ENCODE data around the gene CAB39. TPM values are rescaled to one million over a fixed set of nuclear protein-coding genes. Genes with fewer than 3 reads are reported as not detected.
A peak's percentile ranks its signal among the peaks of the same experiment; 100 is the strongest.

CAB39 gene
- total RNA-seq (ENCODE audit: low replicate concordance) = 41.7 and 59.0 TPM in 2 replicates

DNA sequence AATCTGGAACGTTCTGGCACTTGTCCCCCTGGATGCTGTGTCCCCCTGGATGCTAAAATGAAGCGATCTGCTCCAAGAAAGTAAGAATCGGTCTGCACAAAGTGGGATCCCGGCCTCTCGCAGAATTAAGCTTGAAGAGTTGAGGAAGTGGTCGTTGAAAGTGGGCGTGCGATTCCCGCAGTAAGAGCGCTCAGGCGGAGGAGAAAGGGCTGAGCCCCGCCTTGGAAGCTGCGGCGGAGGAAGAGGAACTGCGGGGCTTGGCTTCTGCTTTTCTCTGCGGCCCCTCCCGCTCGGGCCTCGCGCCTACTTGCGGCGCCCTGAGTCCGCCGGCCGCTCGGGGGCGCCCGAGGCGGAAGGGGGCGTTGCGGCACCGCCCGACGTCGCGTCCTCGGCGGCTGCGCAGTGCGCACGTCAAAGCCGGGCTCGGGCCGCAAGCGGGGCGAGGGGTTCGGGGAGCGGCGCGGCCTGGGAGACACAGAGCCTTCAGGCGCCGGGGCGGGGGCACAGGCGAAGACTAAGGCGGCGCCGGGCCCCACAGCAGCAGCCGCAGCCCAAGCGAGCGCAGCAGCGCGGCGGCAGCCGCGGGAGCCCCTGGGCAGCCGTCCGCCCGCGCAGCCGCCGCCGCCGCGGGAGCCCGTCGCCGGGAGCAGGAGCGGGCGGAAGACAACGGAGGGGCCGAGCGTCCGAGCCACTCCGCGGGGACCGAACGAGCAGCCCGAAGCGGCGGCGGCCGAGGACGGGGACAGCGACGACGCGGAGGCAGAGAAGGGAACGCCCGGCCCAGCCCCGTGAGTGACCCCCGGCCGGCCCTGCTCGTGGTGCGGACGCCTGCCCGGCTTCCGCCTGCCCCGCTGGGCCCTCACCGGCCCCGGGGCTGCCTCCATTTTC is at the start of gene CAB39:
Gene CAB39 (plus strand): TSS at position 400 of the 888 bp plus-strand sequence. CDS start 47,160 bp downstream, outside the sequence.
- H3K27ac ChIP-seq = peak within 1 kb of the TSS; percentile 17
- H3K27me3 Mint-ChIP-seq (ENCODE audit: insufficient read depth, low read depth) = peaks cover 10% of the 10 kb centered on the region
- H3K4me3 ChIP-seq = peak within 1 kb of the TSS; percentile 84
- no peaks in the 10 kb centered on the region for H3K36me3 ChIP-seq
- peaks cover 48% of the 10 kb centered on the region for H3K79me2 ChIP-seq (ENCODE audit: low read depth)
- H3K9ac ChIP-seq = peak within 1 kb of the TSS; percentile 87
- peaks cover 2% of the 10 kb centered on the region for H3K36me3 Mint-ChIP-seq
- H2AFZ ChIP-seq (replicated peaks) = peak within 1 kb of the TSS; percentile 94
- no peaks in the 10 kb centered on the region for H3K9me3 Mint-ChIP-seq
- peaks cover 36% of the 10 kb centered on the region for H3K4me1 Mint-ChIP-seq
- H3K27ac Mint-ChIP-seq = peak within 1 kb of the TSS; percentile 98
- peak; percentile 97 for DNase-seq (ENCODE audit: low spot score)
- peak within 1 kb of the TSS; percentile 97 for H3K4me3 Mint-ChIP-seq
- H3K27me3 ChIP-seq = no peaks in the 10 kb centered on the region
- H3K4me2 ChIP-seq = peak within 1 kb of the TSS; percentile 86
- peaks cover 15% of the 10 kb centered on the region for H3F3A ChIP-seq (ENCODE audit: low read depth)
- H4K20me1 ChIP-seq (ENCODE audit: low read depth) = peaks cover 42% of the 10 kb centered on the region
- peaks cover 18% of the 10 kb centered on the region for H3K4me1 ChIP-seq
- TF ChIP-seq EZH2phosphoT487 (IDR thresholded peaks at IDR 0.05) = no peak
- TF ChIP-seq, protein P1, sequence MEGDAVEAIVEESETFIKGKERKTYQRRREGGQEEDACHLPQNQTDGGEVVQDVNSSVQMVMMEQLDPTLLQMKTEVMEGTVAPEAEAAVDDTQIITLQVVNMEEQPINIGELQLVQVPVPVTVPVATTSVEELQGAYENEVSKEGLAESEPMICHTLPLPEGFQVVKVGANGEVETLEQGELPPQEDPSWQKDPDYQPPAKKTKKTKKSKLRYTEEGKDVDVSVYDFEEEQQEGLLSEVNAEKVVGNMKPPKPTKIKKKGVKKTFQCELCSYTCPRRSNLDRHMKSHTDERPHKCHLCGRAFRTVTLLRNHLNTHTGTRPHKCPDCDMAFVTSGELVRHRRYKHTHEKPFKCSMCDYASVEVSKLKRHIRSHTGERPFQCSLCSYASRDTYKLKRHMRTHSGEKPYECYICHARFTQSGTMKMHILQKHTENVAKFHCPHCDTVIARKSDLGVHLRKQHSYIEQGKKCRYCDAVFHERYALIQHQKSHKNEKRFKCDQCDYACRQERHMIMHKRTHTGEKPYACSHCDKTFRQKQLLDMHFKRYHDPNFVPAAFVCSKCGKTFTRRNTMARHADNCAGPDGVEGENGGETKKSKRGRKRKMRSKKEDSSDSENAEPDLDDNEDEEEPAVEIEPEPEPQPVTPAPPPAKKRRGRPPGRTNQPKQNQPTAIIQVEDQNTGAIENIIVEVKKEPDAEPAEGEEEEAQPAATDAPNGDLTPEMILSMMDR (IDR thresholded peaks at IDR 0.05) = peak; percentile 83
- no peaks in the 10 kb centered on the region for H3K9me3 ChIP-seq (ENCODE audit: low read depth)

DNA sequence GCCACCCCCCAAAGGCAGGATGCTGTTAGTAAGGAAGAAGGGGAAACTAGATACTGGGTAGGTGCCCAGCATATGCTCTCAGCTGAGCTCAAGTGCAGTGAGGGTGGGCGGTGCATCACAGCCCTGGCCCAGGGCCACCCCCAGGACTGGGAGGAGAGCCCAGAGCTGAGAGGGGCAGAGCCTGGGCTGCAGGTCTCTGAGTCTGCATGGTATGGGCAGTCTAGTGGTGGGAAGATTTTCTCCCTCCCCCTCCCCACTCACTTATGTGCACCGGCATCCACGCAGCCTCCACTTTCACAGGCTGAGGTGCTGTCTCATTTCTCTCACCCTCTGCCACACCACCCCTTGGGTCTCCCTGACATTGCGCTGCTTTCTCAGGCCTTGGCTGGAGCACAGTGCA is 48.5 kb upstream of the CAB39 start:
- peaks cover 8% of the 10 kb centered on the region for H3K27me3 Mint-ChIP-seq (ENCODE audit: insufficient read depth, low read depth)
- H3F3A ChIP-seq (ENCODE audit: low read depth) = no peaks in the 10 kb centered on the region
- H4K20me1 ChIP-seq (ENCODE audit: low read depth) = no peaks in the 10 kb centered on the region
- H3K4me3 ChIP-seq = no peak overlapping the region
- no peak overlapping the region for H3K4me2 ChIP-seq
- H3K27ac ChIP-seq = no peak overlapping the region
- TF ChIP-seq EZH2 (IDR thresholded peaks at IDR 0.05) = no peak
- H3K27me3 ChIP-seq = no peaks in the 10 kb centered on the region
- no peak overlapping the region for H3K9ac ChIP-seq
- H2AFZ ChIP-seq (replicated peaks) = no peak overlapping the region
- H3K27ac Mint-ChIP-seq = no peak overlapping the region
- no peak for DNase-seq (ENCODE audit: low spot score)
- no peak overlapping the region for H3K4me3 Mint-ChIP-seq
- H3K79me2 ChIP-seq (ENCODE audit: low read depth) = no peaks in the 10 kb centered on the region
- H3K4me1 Mint-ChIP-seq = peaks cover 38% of the 10 kb centered on the region
- no peaks in the 10 kb centered on the region for H3K9me3 ChIP-seq (ENCODE audit: low read depth)
- no peaks in the 10 kb centered on the region for H3K36me3 ChIP-seq
- no peaks in the 10 kb centered on the region for H3K36me3 Mint-ChIP-seq
- peaks cover 5% of the 10 kb centered on the region for H3K9me3 Mint-ChIP-seq
- peaks cover 12% of the 10 kb centered on the region for H3K4me1 ChIP-seq

DNA sequence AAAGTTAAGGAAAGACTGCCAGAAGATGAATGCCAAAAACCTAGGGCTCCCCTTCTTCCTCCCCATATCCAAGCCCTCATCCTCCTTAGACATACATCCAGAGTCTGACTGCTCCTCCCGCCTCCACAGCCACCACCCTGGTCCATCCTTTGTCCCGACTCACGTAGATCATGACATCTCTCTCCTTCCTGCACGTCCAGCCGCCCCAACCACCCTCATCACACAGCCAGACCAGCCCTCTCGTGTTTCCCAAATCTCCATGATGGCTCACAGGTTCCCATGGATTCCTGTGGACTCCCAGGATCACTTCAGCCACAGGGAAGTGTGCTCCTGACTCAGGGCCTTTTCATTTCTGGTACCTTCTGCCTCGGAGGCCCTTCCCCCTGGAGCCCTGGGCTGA is 47.8 kb upstream of the CAB39 start:
- H3K27me3 ChIP-seq = no peaks in the 10 kb centered on the region
- no peak for DNase-seq (ENCODE audit: low spot score)
- no peak overlapping the region for H3K9ac ChIP-seq
- H3K4me3 Mint-ChIP-seq = peak overlapping the region; percentile 13
- TF ChIP-seq EZH2phosphoT487 (IDR thresholded peaks at IDR 0.05) (no peak), EZH2 (IDR thresholded peaks at IDR 0.05) (no peak)
- TF ChIP-seq, protein P1 (IDR thresholded peaks at IDR 0.05) = no peak
- H3K9me3 Mint-ChIP-seq = peaks cover 5% of the 10 kb centered on the region
- no peaks in the 10 kb centered on the region for H4K20me1 ChIP-seq (ENCODE audit: low read depth)
- no peaks in the 10 kb centered on the region for H3K36me3 Mint-ChIP-seq
- peak overlapping the region; percentile 38 for H3K27ac Mint-ChIP-seq
- no peak overlapping the region for H3K27ac ChIP-seq
- no peak overlapping the region for H3K4me2 ChIP-seq
- peaks cover 43% of the 10 kb centered on the region for H3K4me1 Mint-ChIP-seq
- H3K36me3 ChIP-seq = no peaks in the 10 kb centered on the region
- H2AFZ ChIP-seq (replicated peaks) = no peak overlapping the region
- no peaks in the 10 kb centered on the region for H3K9me3 ChIP-seq (ENCODE audit: low read depth)
- peaks cover 9% of the 10 kb centered on the region for H3K27me3 Mint-ChIP-seq (ENCODE audit: insufficient read depth, low read depth)
- H3K4me1 ChIP-seq = peaks cover 17% of the 10 kb centered on the region
- no peaks in the 10 kb centered on the region for H3F3A ChIP-seq (ENCODE audit: low read depth)
- no peak overlapping the region for H3K4me3 ChIP-seq
- H3K79me2 ChIP-seq (ENCODE audit: low read depth) = no peaks in the 10 kb centered on the region

DNA sequence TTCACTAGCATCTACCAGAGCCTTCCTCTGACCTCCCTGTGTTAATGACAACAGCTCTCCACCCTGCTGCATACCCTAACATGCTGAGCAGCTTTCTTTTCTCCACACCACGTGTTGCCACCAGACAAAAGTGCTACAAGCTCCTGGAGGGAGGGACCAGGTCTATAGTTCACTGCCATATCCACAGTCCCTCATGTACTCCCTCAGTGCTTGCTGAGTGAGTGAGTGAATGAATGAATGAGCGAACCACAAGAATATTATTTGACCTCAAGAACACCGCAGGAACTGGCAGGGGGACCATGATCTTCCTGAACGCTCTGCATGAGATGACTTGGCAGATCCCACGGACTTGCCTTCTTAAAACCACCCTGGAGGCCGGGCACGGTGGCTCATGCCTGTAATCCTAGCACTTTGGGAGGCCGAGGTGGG is 47.4 kb upstream of the CAB39 start:
- Histone ChIP-seq H3K9me3 (ENCODE audit: low read depth) (no peaks in the 10 kb centered on the region), H3K36me3 (no peaks in the 10 kb centered on the region), H3K27me3 (no peaks in the 10 kb centered on the region), H3K4me1 (peaks cover 17% of the 10 kb centered on the region), H3K27ac (no peak overlapping the region), H2AFZ (replicated peaks) (no peak overlapping the region), H3K4me3 (no peak overlapping the region), H4K20me1 (ENCODE audit: low read depth) (no peaks in the 10 kb centered on the region), H3K9ac (no peak overlapping the region), H3K79me2 (ENCODE audit: low read depth) (no peaks in the 10 kb centered on the region), H3K4me2 (no peak overlapping the region), H3F3A (ENCODE audit: low read depth) (no peaks in the 10 kb centered on the region)
- DNase-seq (ENCODE audit: low spot score) = no peak
- H3K27ac Mint-ChIP-seq = peak overlapping the region; percentile 74
- no peak overlapping the region for H3K4me3 Mint-ChIP-seq
- no peaks in the 10 kb centered on the region for H3K36me3 Mint-ChIP-seq
- TF ChIP-seq EZH2 (IDR thresholded peaks at IDR 0.05) (no peak), EZH2phosphoT487 (IDR thresholded peaks at IDR 0.05) (no peak)
- TF ChIP-seq, protein P1 (IDR thresholded peaks at IDR 0.05) = no peak
- peaks cover 5% of the 10 kb centered on the region for H3K9me3 Mint-ChIP-seq
- H3K4me1 Mint-ChIP-seq = peaks cover 44% of the 10 kb centered on the region
- H3K27me3 Mint-ChIP-seq (ENCODE audit: insufficient read depth, low read depth) = peaks cover 9% of the 10 kb centered on the region

Measured in neural progenitor cell (in vitro differentiated cells).